OCI-LY7 (cell line): Measurements from ENCODE around the gene PODXL. TPM values are rescaled to one million over a fixed set of nuclear protein-coding genes. Genes with fewer than 3 reads are reported as not detected.
A peak's percentile ranks its signal among the peaks of the same experiment; 100 is the strongest.

ENCODE experiments used
- BruUV-seq: library from RNA; stranded (reverse); fragments of 400-500 nt; replicated peaks from 2 replicates; lab custom pipeline; 2021; lab: Mats Ljungman, UMichigan
- CTCF ChIA-PET: fragments of 300-600 bp; sonication (Branson Sonifier 250); formaldehyde crosslinking; loops from one replicate; lab custom pipeline; 2022; ENCODE audit warnings: antibody characterized with exemption; ENCODE audit not compliant: unreplicated experiment; lab: Charles Lee
- POLR2A ChIA-PET: fragments of 300-600 bp; sonication (Branson Sonifier 250); formaldehyde crosslinking; loops from one replicate; lab custom pipeline; 2022; ENCODE audit warnings: antibody characterized with exemption; lab: Charles Lee
- DNase-seq: peaks from one replicate; pipeline ENCODE4 v3.0.0-alpha.2; 2015; ENCODE audit warnings: low spot score
- H2AFZ ChIP-seq: fragments of 200-600 bp; sonication (generic), shearing (Covaris generic); 2 replicates; pipeline ENCODE4 v1.6.1; 2014; ENCODE audit warnings: mild to moderate bottlenecking, antibody characterized with exemption, low read length, moderate library complexity
- H3K27ac ChIP-seq: fragments of 200-600 bp; sonication (generic); 2 replicates; pipeline ENCODE4 v1.5.1; 2014; ENCODE audit warnings: mixed run types, low read depth, mild to moderate bottlenecking, moderate library complexity, low read length, inconsistent platforms; ENCODE audit not compliant: poor library complexity, severe bottlenecking
- H3K36me3 ChIP-seq: fragments of 200-600 bp; sonication (generic); 2 replicates; pipeline ENCODE4 v1.6.1; 2014; ENCODE audit warnings: mild to moderate bottlenecking, antibody characterized with exemption, low read length, moderate library complexity, mixed read lengths; ENCODE audit not compliant: insufficient read depth
- H3K4me1 ChIP-seq: fragments of 200-600 bp; sonication (generic); 2 replicates; pipeline ENCODE4 v1.5.1; 2014; ENCODE audit warnings: mild to moderate bottlenecking, low read length; ENCODE audit not compliant: insufficient read depth, poor library complexity, severe bottlenecking
- H3K4me2 ChIP-seq: fragments of 200-600 bp; sonication (generic); 2 replicates; pipeline ENCODE4 v1.6.1; 2014; ENCODE audit warnings: mild to moderate bottlenecking, low read length
- H3K4me3 ChIP-seq: fragments of 200-600 bp; sonication (generic); 2 replicates; pipeline ENCODE4 v1.5.1; 2014; ENCODE audit warnings: mild to moderate bottlenecking, low read depth, low read length; ENCODE audit not compliant: poor library complexity, severe bottlenecking
- H3K79me2 ChIP-seq: fragments of 200-600 bp; sonication (generic); 2 replicates; pipeline ENCODE4 v1.6.1; 2016; ENCODE audit warnings: low read depth, mild to moderate bottlenecking, low read length, moderate library complexity, mixed read lengths; ENCODE audit not compliant: insufficient read depth
- H3K9me2 ChIP-seq: fragments of 200-600 bp; sonication (generic); 2 replicates; pipeline ENCODE4 v1.6.1; 2016; ENCODE audit warnings: mild to moderate bottlenecking, low read length, mixed read lengths; ENCODE audit not compliant: insufficient read depth
- H3K9me3 ChIP-seq: fragments of 200-600 bp; sonication (generic); 2 replicates; pipeline ENCODE4 v1.6.1; 2014; ENCODE audit warnings: mild to moderate bottlenecking, mixed run types, low read length, mixed read lengths
- H4K20me1 ChIP-seq: fragments of 200-600 bp; sonication (generic); 2 replicates; pipeline ENCODE4 v1.6.1; 2014; ENCODE audit warnings: mild to moderate bottlenecking, antibody characterized with exemption, low read length, moderate library complexity, mixed read lengths; ENCODE audit not compliant: insufficient read depth
- EZH2phosphoT487 ChIP-seq: fragments of 200-600 bp; sonication (generic); IDR thresholded peaks from 2 replicates; pipeline ENCODE4 v1.6.1; 2018; ENCODE audit warnings: low read depth, borderline replicate concordance, mild to moderate bottlenecking, mixed run types, antibody characterized with exemption, low read length, moderate library complexity, mixed read lengths
- intact Hi-C: fragments of 100-400 bp; cut with micrococcal nuclease; formaldehyde crosslinking; loops from one replicate; pipeline ENCODE4 v1.10.0; 2022; ENCODE audit not compliant: unreplicated experiment
- total RNA-seq, 2 experiments: library from RNA; depleted of rRNA in 1 of 2; stranded (reverse); fragments of >200 nt in 1 of 2; shearing (Covaris generic) in 1 of 2; gene quantifications; 2 replicates each; pipeline ENCODE4 v1.2.3, GENCODE V29; 2014 to 2022
- TF ChIP-seq, protein P1 (sequence below): fragments of 200-600 bp; sonication (generic); conservative IDR thresholded peaks from 2 replicates; pipeline ENCODE4 v1.5.1; 2014; ENCODE audit warnings: mild to moderate bottlenecking, antibody characterized with exemption, low read length, moderate library complexity, mixed read lengths

PODXL gene
- total RNA-seq, 2 experiments from 2014 or later: 0.32 to 2.1 TPM

DNA sequence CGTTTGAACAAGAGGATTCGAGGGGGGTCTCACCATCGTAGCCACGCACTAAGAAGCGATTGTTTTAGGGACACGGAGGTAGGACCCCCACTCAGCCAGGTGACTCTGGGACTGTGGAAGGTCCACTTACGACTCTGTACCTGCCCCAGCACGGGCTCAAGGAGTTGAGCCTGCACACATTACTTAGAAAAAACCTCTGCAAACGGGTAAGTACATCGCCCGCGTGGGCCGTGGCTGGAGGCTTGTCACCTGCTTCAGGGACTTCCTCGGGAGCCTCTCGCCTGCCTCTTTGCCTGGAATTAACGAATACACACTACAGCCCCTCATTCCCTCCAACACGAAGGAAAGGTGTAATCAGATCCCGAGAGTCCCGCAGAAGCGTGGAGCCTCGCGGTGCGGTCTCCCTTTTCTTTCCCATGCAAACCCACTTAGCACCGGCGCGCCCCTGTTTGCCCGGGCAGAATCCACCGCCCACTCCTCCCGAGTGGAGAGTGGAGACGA is 826 bp downstream of the PODXL start:
- Histone ChIP-seq H3K36me3 (no peaks in the 10 kb centered on the region), H3K4me1 (peaks cover 21% of the 10 kb centered on the region), H3K9me3 (no peaks in the 10 kb centered on the region), H3K4me2 (peak overlapping the region; percentile 62), H2AFZ (no peak overlapping the region), H4K20me1 (peaks cover 5% of the 10 kb centered on the region; the same call in 1 of the 2 replicates), H3K79me2 (no peaks in the 10 kb centered on the region), H3K4me3 (peak overlapping the region; percentile 55), H3K9me2 (no peaks in the 10 kb centered on the region), H3K27ac (no peak overlapping the region)
- intact Hi-C loops: no loop called here
- ChIA-PET CTCF (no interaction called here), POLR2A (no interaction called here)
- no peak for DNase-seq
- TF ChIP-seq, protein P1, sequence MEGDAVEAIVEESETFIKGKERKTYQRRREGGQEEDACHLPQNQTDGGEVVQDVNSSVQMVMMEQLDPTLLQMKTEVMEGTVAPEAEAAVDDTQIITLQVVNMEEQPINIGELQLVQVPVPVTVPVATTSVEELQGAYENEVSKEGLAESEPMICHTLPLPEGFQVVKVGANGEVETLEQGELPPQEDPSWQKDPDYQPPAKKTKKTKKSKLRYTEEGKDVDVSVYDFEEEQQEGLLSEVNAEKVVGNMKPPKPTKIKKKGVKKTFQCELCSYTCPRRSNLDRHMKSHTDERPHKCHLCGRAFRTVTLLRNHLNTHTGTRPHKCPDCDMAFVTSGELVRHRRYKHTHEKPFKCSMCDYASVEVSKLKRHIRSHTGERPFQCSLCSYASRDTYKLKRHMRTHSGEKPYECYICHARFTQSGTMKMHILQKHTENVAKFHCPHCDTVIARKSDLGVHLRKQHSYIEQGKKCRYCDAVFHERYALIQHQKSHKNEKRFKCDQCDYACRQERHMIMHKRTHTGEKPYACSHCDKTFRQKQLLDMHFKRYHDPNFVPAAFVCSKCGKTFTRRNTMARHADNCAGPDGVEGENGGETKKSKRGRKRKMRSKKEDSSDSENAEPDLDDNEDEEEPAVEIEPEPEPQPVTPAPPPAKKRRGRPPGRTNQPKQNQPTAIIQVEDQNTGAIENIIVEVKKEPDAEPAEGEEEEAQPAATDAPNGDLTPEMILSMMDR: no peak
- TF ChIP-seq EZH2phosphoT487: no peak
- BruUV-seq: no TSS peak

DNA sequence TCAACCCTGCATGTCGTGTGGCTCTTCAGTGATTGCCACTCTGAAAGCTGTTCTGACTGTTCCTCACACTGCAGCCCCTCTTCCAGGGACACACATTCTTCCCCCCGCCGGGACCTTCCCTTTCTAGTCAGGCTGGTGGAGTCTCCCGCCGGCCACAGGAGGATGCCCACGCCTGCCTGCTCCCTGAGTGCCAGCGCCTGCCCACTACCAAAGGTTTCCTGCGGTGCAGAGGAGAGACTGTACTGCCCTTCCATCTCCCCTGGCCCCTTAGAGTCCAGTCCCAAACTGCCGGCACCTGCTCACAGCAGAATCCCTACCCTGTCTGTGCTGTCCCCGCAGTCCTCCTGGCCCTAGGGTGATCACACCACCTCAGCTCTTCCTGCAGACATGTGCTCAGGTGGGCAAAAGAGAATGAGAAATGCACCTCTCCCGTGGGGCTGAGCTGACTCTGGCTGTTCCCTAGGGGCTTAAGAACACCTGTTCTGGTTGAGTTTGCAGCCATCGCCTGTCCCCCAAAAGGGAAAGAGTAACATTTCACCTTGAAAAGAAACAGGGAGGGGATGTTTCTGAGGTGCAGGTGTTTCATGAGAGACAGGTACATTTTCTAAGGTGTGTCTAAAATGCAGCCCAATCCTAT is 1.4 kb downstream of the PODXL start:
- no peak overlapping the region for H2AFZ ChIP-seq
- no peaks in the 10 kb centered on the region for H3K79me2 ChIP-seq
- H3K4me2 ChIP-seq: peak overlapping the region; percentile 62; the same call in 1 of the 2 replicates

More for the DNA sequence above, 1.4 kb downstream of the PODXL start:
- H3K4me1 ChIP-seq: peaks cover 21% of the 10 kb centered on the region
- no TSS peak for BruUV-seq
- H3K4me3 ChIP-seq: no peak overlapping the region
- no peaks in the 10 kb centered on the region for H3K9me2 ChIP-seq
- CTCF ChIA-PET: interaction anchor here (1.5 kb wide), 1 partner anchor 10 kb away, joined by 4 read pairs; no protein-coding TSS in a partner anchor
- no peaks in the 10 kb centered on the region for H3K36me3 ChIP-seq
- DNase-seq: peak; percentile 30
- POLR2A ChIA-PET: interaction anchor here (0.6 kb wide), 1 partner anchor 18 kb away, joined by 3 read pairs; no protein-coding TSS in a partner anchor
- intact Hi-C loops: no loop called here
- H3K27ac ChIP-seq: no peak overlapping the region
- H3K9me3 ChIP-seq: no peaks in the 10 kb centered on the region
- peaks cover 5% of the 10 kb centered on the region; the same call in 1 of the 2 replicates for H4K20me1 ChIP-seq
- no peak for TF ChIP-seq EZH2phosphoT487
- TF ChIP-seq, protein P1: no peak
